ENCODE results near the gene PRDM13.
"Not testable (repeated sequence)": the region's sequence is repeated elsewhere in the genome, so short reads cannot be mapped to it uniquely, and the experiment has no call there.

PRDM13 gene

DNA sequence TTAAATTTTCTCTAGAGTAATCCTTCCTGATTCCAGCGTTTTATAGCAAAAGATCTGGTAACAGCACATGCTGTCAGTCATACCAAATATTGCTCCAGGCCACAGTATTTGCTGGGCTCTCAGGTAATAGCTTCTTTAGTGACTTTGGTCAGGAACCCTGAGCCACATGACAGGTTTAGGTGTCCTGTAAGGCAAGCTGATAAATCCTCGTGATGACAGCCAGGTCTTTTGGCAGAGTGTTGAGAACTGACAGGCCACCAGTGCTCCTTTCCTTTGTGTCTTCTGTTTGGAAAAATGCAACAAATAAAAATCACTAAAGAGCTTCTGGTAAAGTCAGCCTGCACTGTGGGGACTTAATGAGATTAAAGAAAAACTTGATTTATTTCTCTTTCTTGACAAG is 34.6 kb downstream of the PRDM13 start:
- DNase-seq: no peak

DNA sequence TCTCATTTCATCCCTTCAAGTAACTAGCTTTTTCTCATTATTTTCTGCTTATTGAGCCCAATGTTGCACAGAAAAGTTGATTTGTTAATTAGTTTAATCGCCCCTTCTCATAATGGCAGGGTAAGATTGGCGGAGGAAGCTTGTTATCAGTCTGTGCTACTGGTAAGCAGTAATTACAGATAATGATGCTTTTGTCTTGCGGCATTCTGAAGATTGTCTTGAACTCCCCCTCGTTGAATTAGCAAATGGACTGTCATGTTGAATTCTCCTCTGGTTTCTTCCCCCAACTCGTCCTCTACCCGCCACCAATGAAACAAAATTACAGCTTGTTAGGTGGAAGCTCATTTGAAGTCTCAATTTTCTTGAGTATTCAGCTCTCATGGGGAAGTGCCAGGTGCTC is 39.4 kb downstream of the PRDM13 start:
- no peak for DNase-seq

DNA sequence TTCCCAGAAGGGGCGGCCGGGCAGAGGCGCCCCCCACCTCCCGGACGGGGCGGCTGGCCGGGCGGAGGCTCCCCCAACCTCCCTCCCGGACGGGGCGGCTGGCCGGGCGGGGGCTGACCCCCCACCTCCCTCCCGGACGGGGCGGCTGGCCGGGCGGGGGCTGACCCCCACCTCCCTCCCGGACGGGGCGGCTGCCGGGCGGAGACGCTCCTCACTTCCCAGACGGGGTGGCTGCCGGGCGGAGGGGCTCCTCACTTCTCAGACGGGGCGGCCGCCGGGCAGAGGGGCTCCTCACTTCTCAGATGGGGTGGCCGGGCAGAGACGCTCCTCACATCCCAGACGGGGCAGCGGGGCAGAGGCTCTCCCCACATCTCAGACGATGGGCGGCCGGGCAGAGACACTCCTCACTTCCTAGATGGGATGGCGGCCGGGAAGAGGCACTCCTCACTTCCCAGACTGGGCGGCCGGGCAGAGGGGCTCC is 43.5 kb downstream of the PRDM13 start:
- not testable (repeated sequence) for DNase-seq

DNA sequence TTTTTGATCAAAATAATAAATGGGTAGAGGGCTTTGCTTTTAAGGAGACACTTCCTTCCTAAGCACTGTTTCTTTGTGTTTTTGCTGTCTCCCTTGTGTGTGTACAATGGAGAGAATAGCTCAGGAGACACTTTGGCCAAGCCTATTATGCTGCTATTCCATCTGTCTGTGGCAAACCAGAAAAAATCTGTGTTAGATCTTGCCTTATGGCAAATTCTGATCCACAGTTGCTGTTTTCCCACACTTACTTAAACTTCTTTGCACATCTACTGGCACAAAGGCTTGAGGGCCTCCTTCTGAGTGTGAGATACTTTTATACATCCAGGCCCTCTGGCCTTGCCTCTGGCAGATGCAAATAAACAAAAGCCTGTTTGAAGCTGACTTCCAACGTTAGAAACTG is 53.6 kb downstream of the PRDM13 start:
- DNase-seq: no peak

DNA sequence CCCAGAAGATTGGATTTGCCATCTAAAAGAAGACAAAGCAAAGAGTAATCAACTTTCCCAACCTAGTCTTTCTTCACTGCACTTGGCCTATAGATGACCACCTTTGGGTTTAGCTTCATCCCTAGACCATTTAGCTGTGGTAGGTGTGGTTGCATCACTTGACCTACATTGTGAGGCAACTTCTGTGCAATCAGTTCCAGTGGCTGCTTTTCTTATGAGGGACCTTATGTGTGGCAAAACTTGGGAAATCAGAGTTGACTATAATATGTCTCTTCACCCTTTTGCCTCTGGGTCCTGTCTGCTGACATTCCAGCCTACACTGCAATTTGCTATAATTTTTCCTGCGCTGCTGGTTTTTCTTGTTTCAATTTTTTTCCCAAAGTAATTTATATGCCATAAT is 55.2 kb downstream of the PRDM13 start:
- no peak for DNase-seq

DNA sequence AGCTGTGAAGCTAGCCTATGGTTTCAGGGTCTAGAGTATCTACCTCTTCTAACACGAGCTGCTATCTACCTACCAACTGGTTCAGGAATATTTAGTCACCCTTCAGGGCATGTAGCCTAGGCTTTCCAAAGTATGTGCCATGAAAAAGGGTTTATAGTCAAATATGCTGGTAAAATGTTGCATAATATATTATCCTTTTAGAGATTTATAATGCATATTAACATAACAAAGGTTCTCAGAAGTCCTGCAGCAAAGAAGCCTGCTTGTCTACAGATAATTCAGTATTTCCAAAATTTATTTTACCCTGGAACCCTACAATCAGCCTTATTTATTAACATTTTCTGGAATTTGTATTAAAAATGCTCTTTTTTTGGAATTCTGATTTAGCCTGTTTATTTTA is 56.0 kb downstream of the PRDM13 start:
- DNase-seq: no peak
